Loucy (cell line): ENCODE data around the gene SLC15A5.

Source experiments
- H2AFZ ChIP-seq: fragments of 200-600 bp; sonication (generic); 2 replicates; pipeline ENCODE4 v1.6.0; 2016; ENCODE audit warnings: antibody characterized with exemption, mild to moderate bottlenecking, low read length, moderate library complexity
- H3F3A ChIP-seq: fragments of 200-600 bp; 2 replicates; pipeline ENCODE4 v1.6.0; 2016; ENCODE audit warnings: antibody characterized with exemption, low read depth, mild to moderate bottlenecking
- H3K27me3 ChIP-seq: fragments of 200-600 bp; sonication (generic); 2 replicates; pipeline ENCODE4 v1.6.1; 2014; ENCODE audit warnings: low read length, mild to moderate bottlenecking; ENCODE audit not compliant: insufficient read depth, poor library complexity, severe bottlenecking
- H3K36me3 ChIP-seq: fragments of 200-600 bp; sonication (generic); 2 replicates; pipeline ENCODE4 v1.6.1; 2016; ENCODE audit warnings: low read length; ENCODE audit not compliant: insufficient read depth
- H3K4me1 ChIP-seq: fragments of 200-600 bp; sonication (generic); 2 replicates; pipeline ENCODE4 v1.5.1; 2014; ENCODE audit warnings: low read length, mild to moderate bottlenecking; ENCODE audit not compliant: insufficient read depth, poor library complexity, severe bottlenecking
- H3K4me2 ChIP-seq: fragments of 200-600 bp; sonication (generic); 2 replicates; pipeline ENCODE4 v1.6.0; 2014; ENCODE audit warnings: antibody characterized with exemption, low read length, low read depth, mild to moderate bottlenecking; ENCODE audit not compliant: poor library complexity, severe bottlenecking
- H3K4me3 ChIP-seq: fragments of 200-600 bp; sonication (generic); 2 replicates; pipeline ENCODE4 v1.5.1; 2014; ENCODE audit warnings: low read length, mild to moderate bottlenecking, mixed read lengths; ENCODE audit not compliant: poor library complexity, severe bottlenecking
- H3K79me2 ChIP-seq: fragments of 200-600 bp; sonication (generic); 2 replicates; pipeline ENCODE4 v1.6.1; 2014; ENCODE audit warnings: low read length; ENCODE audit not compliant: insufficient read depth
- H3K9ac ChIP-seq: fragments of 200-600 bp; sonication (generic); 2 replicates; pipeline ENCODE4 v1.6.0; 2014; ENCODE audit warnings: mild to moderate bottlenecking, low read depth, low read length, moderate library complexity; ENCODE audit not compliant: poor library complexity, severe bottlenecking
- H3K9me2 ChIP-seq: fragments of 200-600 bp; sonication (generic); replicated peaks from 2 replicates; pipeline ENCODE4 v1.6.1; 2016; ENCODE audit warnings: low read depth, low read length, mixed read lengths
- H3K9me3 ChIP-seq: fragments of 200-600 bp; sonication (generic); 2 replicates; pipeline ENCODE4 v1.6.1; 2014; ENCODE audit warnings: mild to moderate bottlenecking, antibody characterized with exemption, low read length, low read depth; ENCODE audit not compliant: insufficient read depth
- H4K20me1 ChIP-seq: fragments of 200-600 bp; sonication (generic); 2 replicates; pipeline ENCODE4 v1.6.0; 2014; ENCODE audit warnings: antibody characterized with exemption, low read length, mild to moderate bottlenecking; ENCODE audit not compliant: insufficient read depth, poor library complexity, severe bottlenecking
- EZH2phosphoT487 ChIP-seq: fragments of 200-600 bp; IDR thresholded peaks from 2 replicates; pipeline ENCODE4 v1.6.1; 2018; ENCODE audit warnings: antibody characterized with exemption, mild to moderate bottlenecking, moderate library complexity, borderline replicate concordance
- TF ChIP-seq, protein P1 (sequence below): fragments of 200-600 bp; sonication (generic); conservative IDR thresholded peaks from 2 replicates; pipeline ENCODE4 v1.5.1; 2014; ENCODE audit warnings: mild to moderate bottlenecking, antibody characterized with exemption, low read length

SLC15A5 gene

DNA sequence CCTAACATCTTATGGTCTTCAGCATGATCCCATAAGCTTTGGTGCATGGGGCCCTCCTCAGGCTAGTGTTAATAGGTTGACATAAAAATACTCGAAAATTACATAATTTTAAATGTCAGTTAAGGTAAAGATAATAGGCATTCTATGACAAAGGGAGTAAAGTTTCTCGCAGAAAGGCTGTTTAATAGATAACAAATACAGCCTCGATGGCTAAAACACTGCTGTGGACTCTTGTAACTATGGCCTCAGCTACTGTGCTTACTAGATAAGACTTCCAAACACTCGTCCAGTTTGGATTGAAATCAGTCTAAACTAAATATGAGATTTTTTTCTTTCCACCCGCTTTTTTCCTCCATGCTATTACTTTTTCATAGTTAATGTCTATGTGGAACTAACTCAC is 46.8 kb upstream of the SLC15A5 start:
- Histone ChIP-seq H3K9me3 (no peaks in the 10 kb centered on the region), H3K79me2 (no peaks in the 10 kb centered on the region), H4K20me1 (no peaks in the 10 kb centered on the region), H2AFZ (no peak overlapping the region), H3K36me3 (no peaks in the 10 kb centered on the region), H3K27me3 (no peaks in the 10 kb centered on the region), H3K4me2 (no peak overlapping the region), H3K9ac (no peak overlapping the region), H3K9me2 (no peaks in the 10 kb centered on the region), H3K4me1 (no peaks in the 10 kb centered on the region), H3K4me3 (no peak overlapping the region), H3F3A (no peaks in the 10 kb centered on the region)
- no peak for TF ChIP-seq EZH2phosphoT487
- TF ChIP-seq, protein P1, sequence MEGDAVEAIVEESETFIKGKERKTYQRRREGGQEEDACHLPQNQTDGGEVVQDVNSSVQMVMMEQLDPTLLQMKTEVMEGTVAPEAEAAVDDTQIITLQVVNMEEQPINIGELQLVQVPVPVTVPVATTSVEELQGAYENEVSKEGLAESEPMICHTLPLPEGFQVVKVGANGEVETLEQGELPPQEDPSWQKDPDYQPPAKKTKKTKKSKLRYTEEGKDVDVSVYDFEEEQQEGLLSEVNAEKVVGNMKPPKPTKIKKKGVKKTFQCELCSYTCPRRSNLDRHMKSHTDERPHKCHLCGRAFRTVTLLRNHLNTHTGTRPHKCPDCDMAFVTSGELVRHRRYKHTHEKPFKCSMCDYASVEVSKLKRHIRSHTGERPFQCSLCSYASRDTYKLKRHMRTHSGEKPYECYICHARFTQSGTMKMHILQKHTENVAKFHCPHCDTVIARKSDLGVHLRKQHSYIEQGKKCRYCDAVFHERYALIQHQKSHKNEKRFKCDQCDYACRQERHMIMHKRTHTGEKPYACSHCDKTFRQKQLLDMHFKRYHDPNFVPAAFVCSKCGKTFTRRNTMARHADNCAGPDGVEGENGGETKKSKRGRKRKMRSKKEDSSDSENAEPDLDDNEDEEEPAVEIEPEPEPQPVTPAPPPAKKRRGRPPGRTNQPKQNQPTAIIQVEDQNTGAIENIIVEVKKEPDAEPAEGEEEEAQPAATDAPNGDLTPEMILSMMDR: no peak

DNA sequence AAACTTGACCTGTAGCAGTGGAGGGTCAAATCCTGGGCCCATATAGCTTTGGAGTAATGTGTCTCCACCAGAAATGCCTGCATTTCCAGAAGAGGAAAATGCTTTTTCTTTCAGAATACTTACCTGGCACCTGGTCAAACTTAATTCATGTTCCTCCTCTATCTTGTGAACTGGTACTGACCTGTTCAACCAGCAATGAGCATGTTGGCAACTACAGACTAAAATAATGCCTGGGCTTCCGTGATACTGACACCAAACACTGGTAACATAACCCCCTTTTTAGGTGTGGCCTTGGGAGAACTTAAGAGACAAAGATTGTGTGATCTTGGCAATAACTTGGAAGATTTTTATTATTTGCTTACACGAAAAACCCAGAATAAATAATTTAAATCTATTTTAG is 46.2 kb upstream of the SLC15A5 start:
- Histone ChIP-seq H3K9me3 (no peaks in the 10 kb centered on the region), H3K4me2 (no peak overlapping the region), H3K4me1 (no peaks in the 10 kb centered on the region), H3K9me2 (no peaks in the 10 kb centered on the region), H3K4me3 (no peak overlapping the region), H2AFZ (no peak overlapping the region), H4K20me1 (no peaks in the 10 kb centered on the region), H3F3A (no peaks in the 10 kb centered on the region), H3K9ac (no peak overlapping the region), H3K27me3 (no peaks in the 10 kb centered on the region), H3K79me2 (no peaks in the 10 kb centered on the region), H3K36me3 (no peaks in the 10 kb centered on the region)
- TF ChIP-seq, protein P1: no peak
- no peak for TF ChIP-seq EZH2phosphoT487

DNA sequence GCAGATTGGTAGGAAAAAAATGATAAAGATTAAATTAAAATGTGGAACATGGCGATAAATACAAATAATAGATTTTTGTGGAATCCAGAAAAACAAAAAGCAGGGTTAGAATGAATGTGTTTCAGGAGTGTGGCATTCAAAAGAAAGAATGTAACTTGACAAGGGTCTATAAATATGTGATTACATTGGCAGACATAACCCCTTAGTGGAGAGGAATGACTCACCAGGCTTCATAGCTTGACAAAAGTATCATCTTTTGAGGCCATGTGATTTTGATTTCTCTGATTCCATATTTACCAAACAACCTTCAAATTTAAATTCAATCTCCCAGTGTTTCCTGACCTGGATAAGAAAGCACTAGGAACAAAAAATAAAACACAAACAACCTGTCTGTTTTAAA is 45.5 kb upstream of the SLC15A5 start:
- no peak overlapping the region for H3K9ac ChIP-seq
- no peaks in the 10 kb centered on the region for H3K36me3 ChIP-seq
- no peak overlapping the region for H3K4me3 ChIP-seq
- no peak overlapping the region for H2AFZ ChIP-seq
- no peaks in the 10 kb centered on the region for H3F3A ChIP-seq
- no peaks in the 10 kb centered on the region for H3K9me2 ChIP-seq
- no peaks in the 10 kb centered on the region for H4K20me1 ChIP-seq
- H3K4me2 ChIP-seq: no peak overlapping the region
- no peaks in the 10 kb centered on the region for H3K4me1 ChIP-seq
- no peak for TF ChIP-seq EZH2phosphoT487
- TF ChIP-seq, protein P1: no peak
- H3K27me3 ChIP-seq: no peaks in the 10 kb centered on the region
- no peaks in the 10 kb centered on the region for H3K9me3 ChIP-seq
- H3K79me2 ChIP-seq: no peaks in the 10 kb centered on the region
